NCI-H2227 (cell line): ENCODE measurements around the gene ANAPC2.

Source experiments
- DNase-seq: peaks from one replicate; lab custom pipeline; 2025; ENCODE audit not compliant: unreplicated experiment; lab: John Stamatoyannopoulos, UW

ANAPC2 gene

GRCh38 chr9:137193771-137194170 lies 5.4 kb upstream of the ANAPC2 start:
- DNase-seq = no peak

GRCh38 chr9:137192859-137193258 lies 4.5 kb upstream of the ANAPC2 start:
- peak; percentile 24 for DNase-seq

DNA sequence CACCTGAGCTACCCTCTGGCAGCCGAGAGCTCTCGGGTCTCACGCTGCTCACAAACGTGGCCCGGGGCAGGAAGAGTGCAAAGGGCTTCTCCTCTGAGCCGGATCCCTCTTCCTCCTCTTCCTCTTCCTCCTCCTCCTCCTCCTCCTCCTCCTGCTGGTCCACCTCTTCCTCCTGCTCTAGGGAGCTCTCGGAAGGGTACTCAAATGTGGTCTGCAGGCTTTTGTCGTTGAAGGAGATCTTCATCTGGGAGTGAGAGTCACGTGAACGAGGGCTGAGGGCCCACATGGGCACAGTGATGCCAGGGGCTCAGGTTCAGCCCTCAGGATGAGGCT lies 4.1 kb upstream of the ANAPC2 start:
- no peak for DNase-seq

- no peak for DNase-seq
Observed at GRCh38 chr9:137191691-137192447, 3.5 kb upstream of the ANAPC2 start.

DNA sequence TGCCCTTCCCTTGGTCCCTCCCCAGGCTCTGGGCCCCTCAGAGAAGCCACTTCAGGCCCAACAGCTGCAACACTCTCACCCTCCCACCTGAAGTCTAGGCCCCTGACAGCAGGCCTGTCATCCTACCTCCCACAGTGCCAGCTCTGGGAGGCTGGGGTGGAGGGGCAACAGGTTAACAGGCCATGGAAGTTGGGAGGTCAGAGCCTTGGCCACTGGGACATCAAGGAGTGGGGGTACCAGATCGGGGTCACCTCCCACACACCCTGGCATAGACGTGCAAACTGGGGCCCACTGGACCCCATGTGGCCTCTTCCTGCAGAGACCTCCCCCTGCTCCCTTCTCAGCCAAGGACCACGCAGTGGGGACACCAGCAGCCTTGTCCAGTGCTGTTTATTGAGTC lies 2.9 kb upstream of the ANAPC2 start:
- DNase-seq = no peak

- DNase-seq = no peak
Observed at GRCh38 chr9:137190315-137190856, 2.0 kb upstream of the ANAPC2 start.

GRCh38 chr9:137189297-137190295 lies 1.2 kb upstream of the ANAPC2 start:
- no peak for DNase-seq

DNA sequence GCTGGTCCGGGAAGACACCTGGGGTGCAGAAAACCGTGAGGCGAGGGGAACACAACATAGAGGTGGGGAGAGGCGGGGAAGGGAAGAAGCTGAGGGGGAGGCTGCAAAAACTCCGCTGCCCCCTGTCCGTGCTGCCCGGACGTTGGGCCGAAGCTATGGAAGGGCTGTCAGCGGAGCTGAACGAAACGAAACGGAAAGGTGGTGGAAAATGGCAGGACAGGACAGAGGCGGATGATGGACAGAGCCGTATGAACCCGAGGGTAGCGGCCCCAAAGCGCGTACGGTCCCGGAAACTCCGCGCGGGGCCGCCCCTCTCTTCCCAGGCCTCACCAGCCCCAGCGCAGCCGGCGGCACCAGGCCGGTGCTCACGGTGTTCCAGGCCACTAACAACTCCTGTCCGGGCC lies 272 bp downstream of the ANAPC2 start:
- no peak for DNase-seq

DNA sequence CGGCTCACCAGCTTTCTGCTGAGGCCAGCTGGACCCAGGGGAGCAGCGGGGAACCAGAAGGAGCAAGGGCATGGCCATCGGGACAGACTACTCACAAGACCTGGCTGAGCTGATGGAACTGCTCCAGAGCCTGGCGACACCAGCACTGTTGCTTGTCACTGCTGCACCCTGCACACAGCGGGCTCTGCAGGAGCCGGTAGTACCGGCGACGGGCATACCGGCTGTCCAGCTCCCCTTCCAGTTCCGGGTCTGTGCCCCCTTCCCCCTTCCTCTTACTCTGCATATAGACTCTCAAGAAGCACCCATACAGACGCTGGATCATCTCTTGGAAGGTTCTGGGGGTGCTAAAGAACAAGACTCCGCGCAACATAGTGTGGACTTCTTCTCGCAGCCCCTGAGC lies 974 bp downstream of the ANAPC2 start:
- no peak for DNase-seq

DNA sequence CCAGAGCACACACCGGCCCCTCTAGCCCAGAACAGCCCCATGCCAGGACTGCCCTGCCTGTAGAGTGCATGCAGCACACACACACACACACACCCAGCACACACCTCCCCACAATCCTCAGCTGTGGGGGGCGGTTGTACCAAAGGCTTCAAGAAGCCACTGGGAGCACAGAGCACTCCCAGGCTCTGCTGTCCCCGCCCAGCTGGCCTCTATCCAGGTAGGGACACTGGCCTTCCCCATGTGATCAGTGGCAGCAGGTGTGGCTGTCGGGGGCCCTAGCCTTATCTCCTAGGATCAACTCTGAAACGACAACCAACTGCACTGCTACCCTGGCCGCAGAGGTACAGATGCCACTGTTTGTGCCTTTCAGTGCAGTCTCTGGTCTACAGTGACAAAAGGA lies 2.0 kb downstream of the ANAPC2 start:
- DNase-seq = no peak

- no peak for DNase-seq
Observed at GRCh38 chr9:137185921-137186320, 2.4 kb downstream of the ANAPC2 start.

DNA sequence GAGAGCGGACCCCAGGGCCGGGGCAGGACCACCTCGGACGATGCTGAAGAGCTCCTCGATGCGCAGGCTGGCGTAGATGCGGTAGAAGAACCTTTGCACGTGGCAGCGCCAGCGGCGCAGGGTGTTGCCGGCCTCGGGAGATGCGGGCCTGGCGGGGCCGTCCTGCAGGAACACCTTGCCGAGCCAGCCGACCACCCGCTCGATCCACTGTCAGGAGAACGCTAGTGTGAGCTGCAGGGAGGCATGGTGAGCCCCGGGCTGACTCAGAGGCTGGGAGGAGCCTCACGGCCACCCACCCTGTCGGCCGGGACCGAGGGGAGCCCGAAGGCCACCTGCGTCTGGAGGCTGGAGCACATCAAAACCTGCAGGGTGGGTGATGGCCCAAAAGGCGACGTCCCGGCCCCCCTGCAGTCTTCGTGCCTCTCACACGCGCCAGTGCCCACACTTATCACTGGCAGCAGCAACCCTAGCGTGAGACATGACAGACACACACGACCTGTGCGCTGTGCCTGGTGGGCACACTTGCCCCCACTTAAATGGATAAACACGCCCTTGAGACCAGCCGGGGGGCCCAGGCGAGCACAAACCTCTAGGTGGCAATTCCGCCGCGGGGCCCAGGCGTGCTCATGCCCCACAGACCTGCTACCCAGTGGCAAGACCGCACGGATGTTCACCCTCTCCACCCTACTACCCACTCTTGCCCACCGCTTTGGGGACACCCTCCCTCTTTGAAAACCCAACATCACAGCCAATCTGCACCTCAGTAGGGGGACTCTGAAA lies 3.3 kb downstream of the ANAPC2 start:
- DNase-seq = no peak

DNA sequence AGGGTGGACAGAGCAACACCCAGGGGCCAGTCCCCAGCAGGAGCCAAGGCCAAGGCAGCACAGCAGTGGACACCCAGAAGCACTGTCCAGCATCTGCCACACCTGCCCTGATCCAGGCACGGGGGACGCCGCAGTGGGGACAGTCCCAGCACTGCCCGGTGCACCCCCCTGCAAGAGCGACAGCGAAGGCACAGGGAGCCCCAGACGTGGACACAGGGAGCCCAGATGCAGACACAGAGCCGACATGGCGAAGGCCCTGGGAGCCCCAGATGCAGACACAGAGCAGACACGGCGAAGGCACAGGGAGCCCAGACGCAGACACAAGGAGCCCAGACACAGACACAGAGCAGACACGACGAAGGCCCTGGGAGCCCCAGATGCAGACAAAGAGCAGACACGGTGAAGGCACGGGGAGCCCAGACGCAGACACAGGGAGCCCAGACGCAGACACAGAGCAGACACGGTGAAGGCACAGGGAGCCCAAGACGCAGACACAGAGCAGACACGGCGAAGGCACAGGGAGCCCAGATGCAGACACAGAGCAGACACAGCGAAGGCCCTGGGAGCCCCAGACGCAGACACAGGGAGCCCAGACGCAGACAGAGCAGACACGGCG lies 4.3 kb downstream of the ANAPC2 start:
- DNase-seq = no peak

- no peak for DNase-seq
Observed at GRCh38 chr9:137182836-137183235, 5.5 kb downstream of the ANAPC2 start.

GRCh38 chr9:137181680-137182079 lies 6.7 kb downstream of the ANAPC2 start:
- no peak for DNase-seq

DNA sequence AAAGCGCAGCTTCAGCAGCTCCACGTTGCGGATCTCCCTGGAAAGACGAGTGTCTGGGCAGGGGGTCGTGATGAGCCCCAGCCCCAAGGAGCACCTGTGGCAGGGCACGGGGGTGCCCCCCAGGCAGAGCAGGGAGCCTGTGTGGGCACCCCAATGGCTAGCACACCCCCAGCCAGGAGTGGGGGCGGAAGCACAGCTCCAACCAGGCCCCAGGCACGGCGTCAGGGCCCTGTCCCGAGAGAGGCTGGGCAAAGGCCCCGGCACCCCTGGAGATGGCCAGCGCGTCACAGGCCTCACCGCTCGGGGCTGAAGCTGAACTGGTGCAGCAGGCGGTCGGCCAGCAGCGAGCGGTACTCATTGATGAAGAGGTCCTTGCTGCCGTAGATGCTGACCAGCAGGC lies 7.9 kb downstream of the ANAPC2 start:
- no peak for DNase-seq

DNA sequence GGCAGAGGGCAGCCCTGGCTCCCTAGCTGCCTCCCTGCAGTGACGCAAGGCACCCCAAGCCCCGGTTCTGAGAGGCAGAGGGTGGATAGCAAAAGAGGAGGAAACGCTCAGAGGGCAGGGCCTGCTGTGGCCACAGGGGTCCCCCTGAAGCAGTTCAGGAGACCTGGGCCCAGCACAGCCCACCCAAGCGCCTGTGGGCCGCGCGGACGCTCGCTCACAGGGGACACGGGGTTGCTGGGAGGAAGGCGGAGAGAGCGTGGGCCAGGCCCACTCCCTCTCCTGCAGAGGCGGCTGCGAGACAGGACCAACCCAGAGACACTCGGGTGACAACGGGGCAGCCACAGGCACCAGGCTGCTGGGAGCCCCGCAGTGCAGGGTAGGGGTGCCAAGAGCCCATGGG lies 8.6 kb downstream of the ANAPC2 start:
- no peak for DNase-seq

- DNase-seq = no peak
Observed at GRCh38 chr9:137178939-137179630, 9.3 kb downstream of the ANAPC2 start.

GRCh38 chr9:137178201-137178938 lies 10.0 kb downstream of the ANAPC2 start:
- no peak for DNase-seq
